RWPE2 (cell line): Measurements from ENCODE around the gene DSCAM.

Source experiments
- ATAC-seq: fragments of 200-7000 bp; cut with Tn5 transposase; 3 replicates; pipeline ENCODE4 v1.9.1; 2021; ENCODE audit warnings: low read depth
- DNase-seq: peaks from one replicate; pipeline ENCODE4 v3.0.0-alpha.2; 2020; ENCODE audit warnings: low spot score
- H3K27ac ChIP-seq: fragments of 450-650 bp; 2 replicates; pipeline ENCODE4 v1.5.1; 2017; ENCODE audit warnings: mild to moderate bottlenecking; ENCODE audit not compliant: poor library complexity, severe bottlenecking
- H3K27me3 ChIP-seq: fragments of 250-450 bp; sonication (Bioruptor Pico); 2 replicates; pipeline ENCODE4 v1.5.1; 2021; ENCODE audit warnings: mild to moderate bottlenecking, moderate library complexity; ENCODE audit not compliant: insufficient read depth, poor library complexity, severe bottlenecking
- H3K36me3 ChIP-seq: fragments of 250-450 bp; sonication (Bioruptor Pico); 2 replicates; pipeline ENCODE4 v1.5.1; 2020; ENCODE audit warnings: low read depth, mild to moderate bottlenecking, moderate library complexity
- H3K4me1 ChIP-seq: fragments of 250-450 bp; sonication (Bioruptor Pico); 2 replicates; pipeline ENCODE4 v1.5.1; 2021; ENCODE audit warnings: mild to moderate bottlenecking, moderate library complexity; ENCODE audit not compliant: insufficient read depth, poor library complexity, severe bottlenecking
- H3K4me3 ChIP-seq: fragments of 250-450 bp; sonication (Bioruptor Pico); 2 replicates; pipeline ENCODE4 v1.5.1; 2021; ENCODE audit warnings: mild to moderate bottlenecking, moderate library complexity; ENCODE audit not compliant: severe bottlenecking
- H3K9me3 ChIP-seq: fragments of 250-450 bp; sonication (Bioruptor Pico); 2 replicates; pipeline ENCODE4 v1.5.1; 2021; ENCODE audit warnings: mild to moderate bottlenecking, moderate library complexity; ENCODE audit not compliant: severe bottlenecking
- TF ChIP-seq, protein P1 (sequence below): fragments of 450-650 bp; IDR thresholded peaks from one replicate; pipeline ENCODE4 v1.5.1; 2017; ENCODE audit warnings: mild to moderate bottlenecking, moderate library complexity; ENCODE audit not compliant: poor library complexity, severe bottlenecking

Gene DSCAM

DNA sequence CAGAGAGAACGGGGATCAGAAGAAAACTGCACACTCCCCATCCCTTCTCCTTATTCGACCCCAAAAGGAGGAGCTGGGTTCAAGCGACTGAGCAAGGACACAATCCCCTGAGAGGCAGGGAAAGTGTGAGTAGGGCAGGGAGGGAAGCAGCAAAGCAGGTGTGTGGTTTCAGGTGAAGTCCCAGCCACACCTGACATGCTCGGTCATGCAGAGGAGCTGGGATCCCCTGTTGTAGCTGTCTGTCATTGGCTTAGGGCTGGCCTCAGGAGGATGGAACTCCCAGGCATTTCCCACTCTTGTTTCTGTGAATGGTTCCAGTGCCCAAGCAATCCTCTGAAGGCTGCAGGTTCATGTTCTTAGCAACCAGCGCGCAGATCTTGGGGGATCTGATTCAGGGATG, 150.7 kb downstream of the DSCAM start:
- TF ChIP-seq, protein P1, sequence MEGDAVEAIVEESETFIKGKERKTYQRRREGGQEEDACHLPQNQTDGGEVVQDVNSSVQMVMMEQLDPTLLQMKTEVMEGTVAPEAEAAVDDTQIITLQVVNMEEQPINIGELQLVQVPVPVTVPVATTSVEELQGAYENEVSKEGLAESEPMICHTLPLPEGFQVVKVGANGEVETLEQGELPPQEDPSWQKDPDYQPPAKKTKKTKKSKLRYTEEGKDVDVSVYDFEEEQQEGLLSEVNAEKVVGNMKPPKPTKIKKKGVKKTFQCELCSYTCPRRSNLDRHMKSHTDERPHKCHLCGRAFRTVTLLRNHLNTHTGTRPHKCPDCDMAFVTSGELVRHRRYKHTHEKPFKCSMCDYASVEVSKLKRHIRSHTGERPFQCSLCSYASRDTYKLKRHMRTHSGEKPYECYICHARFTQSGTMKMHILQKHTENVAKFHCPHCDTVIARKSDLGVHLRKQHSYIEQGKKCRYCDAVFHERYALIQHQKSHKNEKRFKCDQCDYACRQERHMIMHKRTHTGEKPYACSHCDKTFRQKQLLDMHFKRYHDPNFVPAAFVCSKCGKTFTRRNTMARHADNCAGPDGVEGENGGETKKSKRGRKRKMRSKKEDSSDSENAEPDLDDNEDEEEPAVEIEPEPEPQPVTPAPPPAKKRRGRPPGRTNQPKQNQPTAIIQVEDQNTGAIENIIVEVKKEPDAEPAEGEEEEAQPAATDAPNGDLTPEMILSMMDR, result no peak

GRCh38 chr21:40689840-40690360, 157.1 kb downstream of the DSCAM start:
- Histone ChIP-seq H3K27ac (no peak overlapping the region), H3K36me3 (no peaks in the 10 kb centered on the region), H3K4me1 (no peaks in the 10 kb centered on the region), H3K9me3 (no peaks in the 10 kb centered on the region), H3K27me3 (no peaks in the 10 kb centered on the region), H3K4me3 (no peak overlapping the region)
- TF ChIP-seq, protein P1, result no peak
- no peak for DNase-seq
- no peak for ATAC-seq

More for the DNA sequence above, 150.7 kb downstream of the DSCAM start:
- ATAC-seq (peak; percentile 44; the same call in 2 of the 3 replicates), DNase-seq (no peak)
- H3K4me1 ChIP-seq, result no peaks in the 10 kb centered on the region
- H3K9me3 ChIP-seq, result no peaks in the 10 kb centered on the region
- no peak overlapping the region for H3K27ac ChIP-seq
- no peak overlapping the region for H3K4me3 ChIP-seq
- H3K36me3 ChIP-seq, result no peaks in the 10 kb centered on the region
- H3K27me3 ChIP-seq, result no peaks in the 10 kb centered on the region

- ATAC-seq, result no peak
- H3K27me3 ChIP-seq, result no peaks in the 10 kb centered on the region
Measured at GRCh38 chr21:40689217-40689616, 157.7 kb downstream of the DSCAM start.

DNA sequence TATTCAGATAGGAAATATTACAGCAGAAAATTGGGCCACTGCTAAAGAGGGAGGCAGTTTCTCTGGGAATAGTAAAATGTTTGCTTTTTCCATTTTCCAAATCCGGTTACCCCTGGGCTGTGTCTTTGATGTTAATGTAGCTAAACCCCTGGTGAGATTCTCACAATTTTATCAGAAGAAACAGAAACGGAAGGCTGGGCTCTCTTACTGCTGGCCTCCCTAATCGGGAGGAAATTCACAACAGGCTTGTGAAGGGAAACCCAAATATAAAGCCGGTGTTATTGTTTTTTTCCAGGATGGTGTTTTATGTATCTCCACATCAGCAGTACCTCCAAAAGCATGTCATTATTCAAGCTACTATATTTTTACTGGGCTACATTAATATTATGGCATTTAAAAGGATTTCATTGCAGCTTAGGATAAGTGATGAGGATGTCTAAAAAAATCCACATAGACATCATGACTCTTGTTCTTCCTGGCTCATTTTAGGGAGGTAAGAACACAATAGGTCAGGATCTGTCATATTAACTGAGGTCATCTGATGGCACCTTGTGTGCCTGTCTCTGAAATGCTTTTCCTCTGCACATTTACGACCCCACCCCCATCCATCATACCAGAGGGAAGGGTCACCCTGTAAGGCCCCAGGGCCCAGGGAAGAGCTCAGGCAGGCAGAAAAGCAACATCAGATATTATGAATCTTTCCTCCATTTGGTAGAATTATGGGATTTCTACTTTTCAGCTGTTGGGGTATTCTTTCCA, 158.7 kb downstream of the DSCAM start:
- ATAC-seq (no peak), DNase-seq (no peak)
- H3K4me3 ChIP-seq, result no peak overlapping the region
- no peaks in the 10 kb centered on the region for H3K36me3 ChIP-seq
- H3K27me3 ChIP-seq, result no peaks in the 10 kb centered on the region
- H3K9me3 ChIP-seq, result no peaks in the 10 kb centered on the region
- H3K27ac ChIP-seq, result no peak overlapping the region
- TF ChIP-seq, protein P1, result no peak
- H3K4me1 ChIP-seq, result no peaks in the 10 kb centered on the region

More at GRCh38 chr21:40689217-40689616, 157.7 kb downstream of the DSCAM start:
- H3K27ac ChIP-seq, result no peak overlapping the region
- no peaks in the 10 kb centered on the region for H3K36me3 ChIP-seq
- no peak for DNase-seq
- no peaks in the 10 kb centered on the region for H3K9me3 ChIP-seq
- TF ChIP-seq, protein P1, result no peak
- no peak overlapping the region for H3K4me3 ChIP-seq
- H3K4me1 ChIP-seq, result no peaks in the 10 kb centered on the region

DNA sequence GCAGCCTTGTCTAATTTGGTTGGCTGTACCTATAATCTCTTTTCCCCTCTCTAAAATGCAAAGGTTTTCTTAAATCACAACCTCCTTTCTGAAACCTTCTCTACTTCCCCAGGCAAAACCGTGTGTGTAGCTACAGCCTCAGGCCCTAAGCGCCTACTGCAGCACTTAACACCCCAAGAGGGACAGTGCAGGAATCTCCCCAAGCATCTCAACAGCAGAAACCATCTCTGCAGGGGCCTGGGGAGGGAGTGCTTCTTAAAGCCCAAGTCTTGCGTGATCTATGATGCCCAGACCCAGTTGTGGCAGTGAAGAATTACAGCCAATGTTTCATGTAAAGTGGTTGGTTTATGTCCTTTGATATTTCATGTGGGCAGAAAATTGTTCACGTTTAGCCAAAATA, 159.3 kb downstream of the DSCAM start:
- DNase-seq (no peak), ATAC-seq (no peak)
- TF ChIP-seq, protein P1, result no peak
- Histone ChIP-seq H3K27me3 (no peaks in the 10 kb centered on the region), H3K27ac (no peak overlapping the region), H3K9me3 (no peaks in the 10 kb centered on the region), H3K4me1 (no peaks in the 10 kb centered on the region), H3K4me3 (no peak overlapping the region), H3K36me3 (no peaks in the 10 kb centered on the region)
